Measurements from ENCODE around the gene MC5R. TPM values are rescaled to one million over a fixed set of nuclear protein-coding genes. Genes with fewer than 3 reads are reported as not detected.

MC5R gene
- total and polyA plus RNA-seq, 10 of the 15 experiments (the other 5 are each of a cell fraction or from before 2014, with no cell fraction given) = not detected

DNA sequence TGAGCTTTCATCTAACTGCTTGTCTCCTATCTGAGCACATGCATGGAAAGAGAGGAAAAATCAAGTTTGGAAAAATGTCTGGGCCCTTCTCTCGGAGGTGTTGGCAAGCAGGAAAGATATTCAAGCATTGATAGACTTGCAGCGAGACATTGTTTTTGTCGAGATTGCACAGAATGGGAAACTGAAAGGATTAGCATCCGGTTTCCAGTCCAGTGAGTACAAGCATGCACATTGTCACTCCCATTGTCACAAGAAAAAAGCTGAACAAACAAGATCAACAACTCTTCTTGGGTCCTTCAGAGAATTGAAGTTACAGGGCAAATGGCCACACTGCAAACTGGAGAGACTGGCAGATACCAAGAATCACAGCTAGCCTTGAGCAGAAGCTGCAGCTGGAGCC, 19.6 kb upstream of the MC5R start:
- H2AFZ ChIP-seq (ENCODE audit: control insufficient read depth, low read depth, low read length) = no peak overlapping the region
- intact Hi-C loops (cut with micrococcal nuclease; ENCODE audit: unreplicated experiment) (no loop called here), in situ Hi-C loops (cut with MboI) (no loop called here)
- ChIA-PET RAD21 (ENCODE audit: unreplicated experiment) (no interaction called here), CTCF (interaction anchor here (1.2 to 3.6 kb wide), 3 partner anchors 9 to 284 kb away, joined by 4 to 26 read pairs (median 5); no protein-coding TSS in a partner anchor), POLR2A (no interaction called here), SMC1A (ENCODE audit: uncharacterized antibody, unreplicated experiment) (interaction anchor here (0.7 to 1.3 kb wide), 3 partner anchors 19 to 284 kb away, joined by 3 to 4 read pairs (median 3); no protein-coding TSS in a partner anchor)
- no peak overlapping the region for H3K4me2 ChIP-seq (ENCODE audit: control insufficient read depth, insufficient read depth)
- no peaks in the 10 kb centered on the region for H4K20me1 ChIP-seq (ENCODE audit: control insufficient read depth, insufficient read depth)
- 48% methylated on average over 4 of the region's 4 CpGs for WGBS (ENCODE audit: insufficient coverage, insufficient replicate concordance, low lambda C conversion rate, missing lambda C conversion rate)
- peak; percentile 56 for ATAC-seq
- H3K79me2 ChIP-seq (ENCODE audit: control insufficient read depth, insufficient read depth, low read length) = no peaks in the 10 kb centered on the region
- peak; percentile 71 for FAIRE-seq
- no peak overlapping the region for H3K9ac ChIP-seq (ENCODE audit: control insufficient read depth, insufficient read depth, low read length)
- no peak overlapping the region for H3K27ac ChIP-seq (ENCODE audit: control insufficient read depth, insufficient read depth)
- H3K4me3 ChIP-seq = no peak overlapping the region
- peaks cover 3 to 6% of the 10 kb centered on the region in 2 experiments; a peak in 2 of 4 replicates for H3K27me3 ChIP-seq (replicated peaks in 1 of 2; ENCODE audit: control insufficient read depth in 2 of 2, insufficient read depth in 2 of 2, low read length in 1 of 2)
- H3K4me1 ChIP-seq (ENCODE audit: control insufficient read depth, insufficient read depth, low read length) = no peaks in the 10 kb centered on the region
- peak; percentile 13 for DNase-seq (ENCODE audit: low read depth, low spot score)
- H3K9me3 ChIP-seq (replicated peaks; ENCODE audit: control insufficient read depth, insufficient read depth, low read length) = no peaks in the 10 kb centered on the region
- H3K36me3 ChIP-seq (ENCODE audit: control insufficient read depth in 2 of 2, insufficient read depth in 2 of 2, low read length in 1 of 2) = no peaks in the 10 kb centered on the region
- BruUV-seq (replicated peaks) = no TSS peak
- TF ChIP-seq BCLAF1 (IDR thresholded peaks at IDR 0.05) (no peak), DPF2 (IDR thresholded peaks at IDR 0.05) (no peak), ZNF687 (IDR thresholded peaks at IDR 0.05) (no peak), HDAC6 (IDR thresholded peaks at IDR 0.05; ENCODE audit: unreplicated experiment) (no peak), ZBED1 (IDR thresholded peaks at IDR 0.05; ENCODE audit: borderline replicate concordance) (no peak), MTA3 (IDR thresholded peaks at IDR 0.05; ENCODE audit: borderline replicate concordance, low read length) (no peak), PAX5 (IDR thresholded peaks at IDR 0.05; ENCODE audit: borderline replicate concordance, low read depth, low read length) (peak; percentile 26; the same call in 1 of the 2 replicates), MEF2A (IDR thresholded peaks at IDR 0.05; ENCODE audit: insufficient read depth, low read depth, low read length) (no peak)

All from GM12878 (cell line).